ENCODE data around the gene IP6K1. TPM values are rescaled to one million over a fixed set of nuclear protein-coding genes. Genes with fewer than 3 reads are reported as not detected.

Gene IP6K1
- total and polyA plus RNA-seq, 2 experiments from 2014 or later: 10.7 to 35.5 TPM

DNA sequence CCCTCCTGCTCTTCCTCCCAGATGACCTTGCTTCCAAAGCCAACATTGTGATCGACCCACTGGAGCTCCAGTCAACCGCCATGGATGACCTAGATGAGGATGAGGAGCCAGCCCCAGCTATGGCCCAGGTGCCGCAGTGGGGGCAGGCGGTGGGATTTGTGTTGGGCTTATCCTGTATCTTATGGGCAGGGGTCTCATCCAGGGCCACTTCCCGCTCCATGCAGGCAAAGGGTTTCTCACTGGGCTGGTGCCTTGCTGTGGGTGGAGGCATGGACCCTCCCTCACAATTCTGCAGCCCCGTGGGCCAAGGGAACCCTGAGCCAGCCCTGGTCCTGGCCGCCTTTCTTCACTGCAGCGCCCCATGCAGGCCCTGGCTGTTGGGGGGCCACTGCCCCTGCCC is 81.7 kb downstream of the IP6K1 start:
- ATAC-seq: no peak
- H3K4me1 Mint-ChIP-seq: peaks cover 18% of the 10 kb centered on the region

More for the DNA sequence above, 81.7 kb downstream of the IP6K1 start:
- no peaks in the 10 kb centered on the region for H3K27me3 ChIP-seq (ENCODE audit: insufficient read depth)
- peaks cover 6% of the 10 kb centered on the region for H4K20me1 ChIP-seq (replicated peaks; ENCODE audit: insufficient read depth)
- no peak overlapping the region for H2AFZ ChIP-seq
- DNase-seq (ENCODE audit: low spot score): no peak
- H3K27me3 Mint-ChIP-seq (ENCODE audit: insufficient read depth, low read depth, poor library complexity): peaks cover 24% of the 10 kb centered on the region
- H3F3A ChIP-seq (replicated peaks; ENCODE audit: low read depth): no peaks in the 10 kb centered on the region; the same call in 1 of the 2 replicates
- TF ChIP-seq ZNF462 (CRISPR knock-in tag; IDR thresholded peaks at IDR 0.05) (no peak), POLR2AphosphoS5 (IDR thresholded peaks at IDR 0.05; ENCODE audit: low read depth) (no peak), CREB1 (CRISPR knock-in tag; IDR thresholded peaks at IDR 0.05; ENCODE audit: low read depth) (no peak), CTCF (conservative IDR thresholded peaks at IDR 0.05; ENCODE audit: low read depth in 2 of 2) (no peak), STAT1 (IDR thresholded peaks at IDR 0.05; ENCODE audit: unreplicated experiment) (no peak)
- no peaks in the 10 kb centered on the region for H3K9me3 Mint-ChIP-seq
- no peak overlapping the region for H3K4me3 Mint-ChIP-seq
- H3K79me2 ChIP-seq (replicated peaks; ENCODE audit: insufficient read depth): no peaks in the 10 kb centered on the region
- H3K36me3 Mint-ChIP-seq (ENCODE audit: low read depth): peaks cover 15% of the 10 kb centered on the region
- H3K4me3 ChIP-seq: no peak overlapping the region
- H3K27ac ChIP-seq (ENCODE audit: low read depth): no peak overlapping the region
- H3K27ac Mint-ChIP-seq: no peak overlapping the region
- no peaks in the 10 kb centered on the region for H3K4me1 ChIP-seq (ENCODE audit: insufficient read depth)
- H3K36me3 ChIP-seq (ENCODE audit: insufficient read depth): no peaks in the 10 kb centered on the region
- H3K4me2 ChIP-seq: no peak overlapping the region
- H3K9me2 ChIP-seq (ENCODE audit: insufficient read depth): no peaks in the 10 kb centered on the region

All from GM23338 (cell line).